Measurements from ENCODE around the gene HOMER1. TPM values are rescaled to one million over a fixed set of nuclear protein-coding genes. Genes with fewer than 3 reads are reported as not detected.

HOMER1 gene
- total and polyA plus RNA-seq, 10 of the 15 experiments (the other 5 are each of a cell fraction or from before 2014, with no cell fraction given): 0.96 to 22.0 (median 7.5) TPM

GRCh38 chr5:79417495-79417894 lies 96.4 kb downstream of the HOMER1 start:
- H3K9me3 ChIP-seq (replicated peaks; ENCODE audit: control insufficient read depth, insufficient read depth, low read length): no peaks in the 10 kb centered on the region
- ChIA-PET POLR2A (no interaction called here), CTCF (interaction anchor here (1.0 to 1.4 kb wide), 2 partner anchors 162 to 284 kb away, joined by 3 to 5 read pairs; no protein-coding TSS in a partner anchor), SMC1A (ENCODE audit: uncharacterized antibody, unreplicated experiment) (interaction anchor here (0.6 to 1.4 kb wide), 5 partner anchors 22 to 108 kb away, joined by 3 read pairs; no protein-coding TSS in a partner anchor), RAD21 (ENCODE audit: unreplicated experiment) (no interaction called here)
- no peaks in the 10 kb centered on the region for H3K79me2 ChIP-seq (ENCODE audit: control insufficient read depth, insufficient read depth, low read length)
- no peak overlapping the region for H3K27ac ChIP-seq (ENCODE audit: control insufficient read depth, insufficient read depth)
- no peak overlapping the region for H3K4me3 ChIP-seq
- intact Hi-C loops (cut with micrococcal nuclease; ENCODE audit: unreplicated experiment): no loop called here
- H2AFZ ChIP-seq (ENCODE audit: control insufficient read depth, low read depth, low read length): no peak overlapping the region
- no peak for DNase-seq (ENCODE audit: low read depth, low spot score)
- no peak overlapping the region for H3K9ac ChIP-seq (ENCODE audit: control insufficient read depth, insufficient read depth, low read length)
- no peak for TF ChIP-seq ELK1 (IDR thresholded peaks at IDR 0.05; ENCODE audit: low read depth, low read length)
- TF ChIP-seq TARDBP (IDR thresholded peaks at IDR 0.05; ENCODE audit: borderline replicate concordance): no peak
- no peak for TF ChIP-seq GABPA (IDR thresholded peaks at IDR 0.05; ENCODE audit: low read depth)
- TF ChIP-seq ASH2L (IDR thresholded peaks at IDR 0.05; ENCODE audit: borderline replicate concordance, low read depth): no peak
- TF ChIP-seq POLR2A (IDR thresholded peaks at IDR 0.05; ENCODE audit: low read depth, low read length): no peak
- no peak for TF ChIP-seq NFYA (IDR thresholded peaks at IDR 0.05; ENCODE audit: borderline replicate concordance, low read depth, low read length)
- TF ChIP-seq, protein P1, sequence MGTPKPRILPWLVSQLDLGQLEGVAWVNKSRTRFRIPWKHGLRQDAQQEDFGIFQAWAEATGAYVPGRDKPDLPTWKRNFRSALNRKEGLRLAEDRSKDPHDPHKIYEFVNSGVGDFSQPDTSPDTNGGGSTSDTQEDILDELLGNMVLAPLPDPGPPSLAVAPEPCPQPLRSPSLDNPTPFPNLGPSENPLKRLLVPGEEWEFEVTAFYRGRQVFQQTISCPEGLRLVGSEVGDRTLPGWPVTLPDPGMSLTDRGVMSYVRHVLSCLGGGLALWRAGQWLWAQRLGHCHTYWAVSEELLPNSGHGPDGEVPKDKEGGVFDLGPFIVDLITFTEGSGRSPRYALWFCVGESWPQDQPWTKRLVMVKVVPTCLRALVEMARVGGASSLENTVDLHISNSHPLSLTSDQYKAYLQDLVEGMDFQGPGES (IDR thresholded peaks at IDR 0.05): no peak
- no peak for TF ChIP-seq EGR1 (IDR thresholded peaks at IDR 0.05; ENCODE audit: borderline replicate concordance in 1 of 2, low read depth in 2 of 2, low read length in 2 of 2)
- TF ChIP-seq, protein P2, sequence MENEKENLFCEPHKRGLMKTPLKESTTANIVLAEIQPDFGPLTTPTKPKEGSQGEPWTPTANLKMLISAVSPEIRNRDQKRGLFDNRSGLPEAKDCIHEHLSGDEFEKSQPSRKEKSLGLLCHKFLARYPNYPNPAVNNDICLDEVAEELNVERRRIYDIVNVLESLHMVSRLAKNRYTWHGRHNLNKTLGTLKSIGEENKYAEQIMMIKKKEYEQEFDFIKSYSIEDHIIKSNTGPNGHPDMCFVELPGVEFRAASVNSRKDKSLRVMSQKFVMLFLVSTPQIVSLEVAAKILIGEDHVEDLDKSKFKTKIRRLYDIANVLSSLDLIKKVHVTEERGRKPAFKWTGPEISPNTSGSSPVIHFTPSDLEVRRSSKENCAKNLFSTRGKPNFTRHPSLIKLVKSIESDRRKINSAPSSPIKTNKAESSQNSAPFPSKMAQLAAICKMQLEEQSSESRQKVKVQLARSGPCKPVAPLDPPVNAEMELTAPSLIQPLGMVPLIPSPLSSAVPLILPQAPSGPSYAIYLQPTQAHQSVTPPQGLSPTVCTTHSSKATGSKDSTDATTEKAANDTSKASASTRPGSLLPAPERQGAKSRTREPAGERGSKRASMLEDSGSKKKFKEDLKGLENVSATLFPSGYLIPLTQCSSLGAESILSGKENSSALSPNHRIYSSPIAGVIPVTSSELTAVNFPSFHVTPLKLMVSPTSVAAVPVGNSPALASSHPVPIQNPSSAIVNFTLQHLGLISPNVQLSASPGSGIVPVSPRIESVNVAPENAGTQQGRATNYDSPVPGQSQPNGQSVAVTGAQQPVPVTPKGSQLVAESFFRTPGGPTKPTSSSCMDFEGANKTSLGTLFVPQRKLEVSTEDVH (IDR thresholded peaks at IDR 0.05; ENCODE audit: low read depth, partially characterized antibody): no peak
- TF ChIP-seq STAT3 (IDR thresholded peaks at IDR 0.05; ENCODE audit: low read depth, low read length): no peak
- no peak for TF ChIP-seq CHD2 (IDR thresholded peaks at IDR 0.05; ENCODE audit: borderline replicate concordance, low read depth, low read length)
- TF ChIP-seq PAX8 (IDR thresholded peaks at IDR 0.05): no peak
- no peak for TF ChIP-seq RAD51 (IDR thresholded peaks at IDR 0.05)
- TF ChIP-seq CBFB (IDR thresholded peaks at IDR 0.05; ENCODE audit: low read depth): no peak
- no peak for TF ChIP-seq KDM1A (IDR thresholded peaks at IDR 0.05; ENCODE audit: borderline replicate concordance)
- TF ChIP-seq CEBPB (IDR thresholded peaks at IDR 0.05; ENCODE audit: borderline replicate concordance in 1 of 2, low read depth in 2 of 2, low read length in 2 of 2): no peak
- no peak for TF ChIP-seq SIX5 (IDR thresholded peaks at IDR 0.05; ENCODE audit: low read depth, low read length, severe bottlenecking)
- TF ChIP-seq SIN3A (IDR thresholded peaks at IDR 0.05; ENCODE audit: low read depth, low read length): no peak
- TF ChIP-seq FOXM1 (IDR thresholded peaks at IDR 0.05; ENCODE audit: low read depth, low read length): no peak
- no peaks in the 10 kb centered on the region for H3K27me3 ChIP-seq (replicated peaks in 1 of 2; ENCODE audit: control insufficient read depth in 2 of 2, insufficient read depth in 2 of 2, low read length in 1 of 2)
- H3K36me3 ChIP-seq (ENCODE audit: control insufficient read depth in 2 of 2, insufficient read depth in 2 of 2, low read length in 1 of 2): no peaks in the 10 kb centered on the region
- H3K4me1 ChIP-seq (ENCODE audit: control insufficient read depth, insufficient read depth, low read length): peaks cover 7% of the 10 kb centered on the region
- H4K20me1 ChIP-seq (ENCODE audit: control insufficient read depth, insufficient read depth): no peaks in the 10 kb centered on the region
- no TSS peak for BruUV-seq (replicated peaks)
- 100% methylated on average over 1 of the region's 1 CpG for WGBS (ENCODE audit: insufficient coverage, insufficient replicate concordance, low lambda C conversion rate, missing lambda C conversion rate)
- in situ Hi-C loops (cut with MboI): no loop called here
- no peak for ATAC-seq
- H3K4me2 ChIP-seq (ENCODE audit: control insufficient read depth, insufficient read depth): no peak overlapping the region
- no peak for FAIRE-seq

All from GM12878 (cell line).